ENCODE measurements around the gene MXD4. TPM values are rescaled to one million over a fixed set of nuclear protein-coding genes. Genes with fewer than 3 reads are reported as not detected.

Gene MXD4
- total RNA-seq, 1 donor from 2014 or later, result 92.3 TPM

DNA sequence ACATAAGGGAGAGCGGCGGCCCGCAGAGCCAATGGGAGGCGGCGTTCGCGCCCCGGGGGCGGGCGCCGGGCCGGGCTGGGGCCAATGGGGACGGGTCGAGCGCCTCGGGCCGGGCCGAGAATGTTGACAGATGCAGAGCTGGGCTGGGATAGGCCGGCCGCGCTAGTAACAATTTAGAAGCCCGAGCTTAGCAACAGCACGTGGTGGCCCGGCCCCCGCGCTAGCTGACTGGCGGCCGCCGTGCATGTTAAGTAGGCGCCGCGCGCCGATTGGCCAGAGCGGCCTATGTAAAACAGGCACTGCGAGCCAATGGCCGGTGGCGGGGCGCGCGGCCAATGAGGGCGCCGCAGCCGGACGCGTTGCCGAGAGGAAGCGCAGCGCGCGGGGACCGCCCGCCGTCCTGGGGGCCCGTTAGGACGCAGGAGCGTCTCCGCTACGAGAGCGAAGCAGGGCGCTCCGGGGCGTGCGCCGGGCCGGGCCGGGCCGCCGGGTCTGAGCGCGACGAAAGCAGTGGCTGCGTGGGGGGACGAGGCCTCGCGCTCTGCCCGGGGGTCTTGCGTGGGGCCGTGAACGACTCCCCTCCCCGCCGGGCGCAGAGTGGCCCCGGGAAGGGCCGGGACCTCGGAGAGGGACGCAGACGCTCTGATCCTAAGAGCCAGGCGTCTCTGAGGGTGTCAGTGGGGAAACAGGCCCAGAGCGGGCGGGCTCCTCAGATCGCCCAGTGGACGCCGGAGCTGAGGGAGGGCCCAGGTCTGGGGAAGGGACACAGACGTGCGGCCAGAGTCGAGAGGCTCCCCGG, 435 bp upstream of the MXD4 start:
- Histone ChIP-seq H3K27ac (ENCODE audit: low read depth, low read length) (peak overlapping the region; percentile 66), H3K4me1 (ENCODE audit: insufficient read depth, low read length) (peaks cover 12% of the 10 kb centered on the region), H4K20me1 (ENCODE audit: insufficient read depth, low read length) (peaks cover 38% of the 10 kb centered on the region), H3K4me2 (ENCODE audit: low read length) (peak overlapping the region; percentile 97), H3K27me3 (ENCODE audit: insufficient read depth, low read length) (no peaks in the 10 kb centered on the region), H3K36me3 (ENCODE audit: insufficient read depth, low read length) (no peaks in the 10 kb centered on the region), H3K9ac (ENCODE audit: low read length) (peak overlapping the region; percentile 84), H3K4me3 (ENCODE audit: insufficient read depth, low read depth, low read length) (peak overlapping the region; percentile 64), H3K79me2 (ENCODE audit: insufficient read depth, low read length) (peaks cover 39% of the 10 kb centered on the region), H2AFZ (ENCODE audit: low read depth, low read length) (peak overlapping the region; percentile 97), H3K9me3 (ENCODE audit: insufficient read depth, low read depth, low read length) (no peaks in the 10 kb centered on the region)
- H3K4me3 Mint-ChIP-seq (ENCODE audit: unreplicated experiment), result peak overlapping the region; percentile 79
- DNase-seq (ENCODE audit: low read depth) (peak; percentile 99), FAIRE-seq (no peak)
- H3K36me3 Mint-ChIP-seq (ENCODE audit: low read depth, unreplicated experiment), result peaks cover 3% of the 10 kb centered on the region
- no peaks in the 10 kb centered on the region for H3K9me3 Mint-ChIP-seq (ENCODE audit: unreplicated experiment)
- no peak for TF ChIP-seq EZH2 (IDR thresholded peaks at IDR 0.05; ENCODE audit: insufficient read depth, low read length)
- TF ChIP-seq, protein P1, sequence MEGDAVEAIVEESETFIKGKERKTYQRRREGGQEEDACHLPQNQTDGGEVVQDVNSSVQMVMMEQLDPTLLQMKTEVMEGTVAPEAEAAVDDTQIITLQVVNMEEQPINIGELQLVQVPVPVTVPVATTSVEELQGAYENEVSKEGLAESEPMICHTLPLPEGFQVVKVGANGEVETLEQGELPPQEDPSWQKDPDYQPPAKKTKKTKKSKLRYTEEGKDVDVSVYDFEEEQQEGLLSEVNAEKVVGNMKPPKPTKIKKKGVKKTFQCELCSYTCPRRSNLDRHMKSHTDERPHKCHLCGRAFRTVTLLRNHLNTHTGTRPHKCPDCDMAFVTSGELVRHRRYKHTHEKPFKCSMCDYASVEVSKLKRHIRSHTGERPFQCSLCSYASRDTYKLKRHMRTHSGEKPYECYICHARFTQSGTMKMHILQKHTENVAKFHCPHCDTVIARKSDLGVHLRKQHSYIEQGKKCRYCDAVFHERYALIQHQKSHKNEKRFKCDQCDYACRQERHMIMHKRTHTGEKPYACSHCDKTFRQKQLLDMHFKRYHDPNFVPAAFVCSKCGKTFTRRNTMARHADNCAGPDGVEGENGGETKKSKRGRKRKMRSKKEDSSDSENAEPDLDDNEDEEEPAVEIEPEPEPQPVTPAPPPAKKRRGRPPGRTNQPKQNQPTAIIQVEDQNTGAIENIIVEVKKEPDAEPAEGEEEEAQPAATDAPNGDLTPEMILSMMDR (IDR thresholded peaks at IDR 0.05; ENCODE audit: insufficient read depth, low read depth, low read length), result no peak
- peaks cover 3% of the 10 kb centered on the region for H3K4me1 Mint-ChIP-seq (ENCODE audit: low read depth, unreplicated experiment)
- H3K27ac Mint-ChIP-seq (ENCODE audit: unreplicated experiment), result no peak overlapping the region
- H3K27me3 Mint-ChIP-seq (ENCODE audit: low read depth, unreplicated experiment), result peaks cover 11% of the 10 kb centered on the region

DNA sequence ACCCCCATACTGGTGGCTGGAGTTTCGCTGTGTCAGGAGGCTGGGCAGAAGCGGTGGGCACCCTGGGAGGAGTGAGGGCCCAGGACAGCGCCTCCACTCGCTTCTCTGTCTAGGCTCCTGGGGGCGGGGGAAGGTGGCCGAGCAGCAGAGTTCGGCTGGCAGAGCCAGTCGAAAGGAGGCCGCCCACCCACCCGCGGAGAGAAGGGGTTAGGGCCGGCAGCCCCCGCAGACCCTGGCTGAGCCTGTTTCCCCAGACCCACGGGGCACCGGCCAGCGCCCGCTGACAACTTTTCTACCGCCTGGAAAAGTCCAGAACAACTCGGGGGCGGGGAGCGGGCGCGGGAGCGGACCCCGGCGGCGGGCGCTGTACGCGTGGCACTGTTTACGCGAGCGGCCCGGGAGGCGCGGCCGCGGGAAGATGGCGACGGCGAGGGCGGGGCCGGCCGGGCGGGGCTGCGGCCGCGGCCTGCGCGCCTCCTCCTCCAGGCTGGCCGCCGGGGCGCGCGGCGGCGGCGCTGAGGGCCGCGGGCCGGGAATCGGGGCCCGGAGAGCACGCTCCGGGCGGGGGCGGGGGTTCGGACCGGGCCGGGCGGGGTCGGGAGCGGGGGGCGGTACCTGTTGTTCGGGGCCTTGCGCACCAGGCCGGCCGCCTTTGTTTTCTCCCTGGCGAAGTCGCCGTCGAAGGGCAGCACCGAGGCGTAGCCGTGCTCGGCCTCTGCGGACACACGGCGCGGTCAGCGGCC, 628 bp downstream of the MXD4 start:
- TF ChIP-seq, protein P1 (IDR thresholded peaks at IDR 0.05; ENCODE audit: insufficient read depth, low read depth, low read length), result no peak
- TF ChIP-seq EZH2 (IDR thresholded peaks at IDR 0.05; ENCODE audit: insufficient read depth, low read length), result no peak
- H3K27me3 ChIP-seq (ENCODE audit: insufficient read depth, low read length), result no peaks in the 10 kb centered on the region
- H4K20me1 ChIP-seq (ENCODE audit: insufficient read depth, low read length), result peaks cover 49% of the 10 kb centered on the region
- Mint-ChIP-seq H3K4me3 (ENCODE audit: unreplicated experiment) (peak overlapping the region; percentile 82), H3K27ac (ENCODE audit: unreplicated experiment) (no peak overlapping the region), H3K36me3 (ENCODE audit: low read depth, unreplicated experiment) (peaks cover 4% of the 10 kb centered on the region), H3K4me1 (ENCODE audit: low read depth, unreplicated experiment) (peaks cover 3% of the 10 kb centered on the region), H3K9me3 (ENCODE audit: unreplicated experiment) (no peaks in the 10 kb centered on the region), H3K27me3 (ENCODE audit: low read depth, unreplicated experiment) (peaks cover 9% of the 10 kb centered on the region)
- H3K4me2 ChIP-seq (ENCODE audit: low read length), result peak overlapping the region; percentile 93
- H3K4me3 ChIP-seq (ENCODE audit: insufficient read depth, low read depth, low read length), result peak overlapping the region; percentile 71
- H3K9me3 ChIP-seq (ENCODE audit: insufficient read depth, low read depth, low read length), result no peaks in the 10 kb centered on the region
- H3K4me1 ChIP-seq (ENCODE audit: insufficient read depth, low read length), result peaks cover 18% of the 10 kb centered on the region
- no peaks in the 10 kb centered on the region for H3K36me3 ChIP-seq (ENCODE audit: insufficient read depth, low read length)
- peaks cover 47% of the 10 kb centered on the region for H3K79me2 ChIP-seq (ENCODE audit: insufficient read depth, low read length)
- FAIRE-seq, result no peak
- peak; percentile 8 for DNase-seq (ENCODE audit: low read depth)
- peak overlapping the region; percentile 93 for H3K9ac ChIP-seq (ENCODE audit: low read length)
- peak overlapping the region; percentile 65 for H3K27ac ChIP-seq (ENCODE audit: low read depth, low read length)
- peak overlapping the region; percentile 63 for H2AFZ ChIP-seq (ENCODE audit: low read depth, low read length)

Measured in astrocyte (in vitro differentiated cells and primary cell).